GM19395 (cell line): ENCODE results near the gene SLC22A6.
"Not testable (repeated sequence)": the region's sequence is repeated elsewhere in the genome, so short reads cannot be mapped to it uniquely, and the experiment has no call there.

Experiments
- ATAC-seq: cut with Tn5 transposase; IDR thresholded peaks from one replicate; pipeline ENCODE4 v1.9.1; 2021; ENCODE audit warnings: mild to moderate bottlenecking, moderate library complexity; ENCODE audit not compliant: unreplicated experiment

The SLC22A6 gene

DNA sequence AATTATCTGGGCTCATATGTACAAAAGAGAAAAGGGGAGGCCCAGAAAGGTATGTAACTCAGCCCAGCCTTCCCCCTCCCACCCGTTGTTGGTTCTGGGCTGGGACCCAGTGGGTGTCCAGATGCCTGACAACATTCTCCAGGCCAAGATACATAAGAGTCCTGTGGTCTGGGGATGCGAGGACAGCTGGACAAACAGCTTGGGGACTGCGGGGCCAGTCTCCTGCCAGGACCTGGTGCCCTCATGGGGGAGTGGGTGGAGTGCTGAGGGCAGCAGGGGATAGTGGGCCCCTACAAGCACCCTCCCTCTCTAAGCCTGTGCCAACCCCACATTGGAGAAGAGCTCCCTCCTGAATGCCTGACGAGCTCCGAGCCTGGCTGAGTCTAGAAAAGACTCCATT is 3.5 kb upstream of the SLC22A6 start:
- ATAC-seq, result no peak

DNA sequence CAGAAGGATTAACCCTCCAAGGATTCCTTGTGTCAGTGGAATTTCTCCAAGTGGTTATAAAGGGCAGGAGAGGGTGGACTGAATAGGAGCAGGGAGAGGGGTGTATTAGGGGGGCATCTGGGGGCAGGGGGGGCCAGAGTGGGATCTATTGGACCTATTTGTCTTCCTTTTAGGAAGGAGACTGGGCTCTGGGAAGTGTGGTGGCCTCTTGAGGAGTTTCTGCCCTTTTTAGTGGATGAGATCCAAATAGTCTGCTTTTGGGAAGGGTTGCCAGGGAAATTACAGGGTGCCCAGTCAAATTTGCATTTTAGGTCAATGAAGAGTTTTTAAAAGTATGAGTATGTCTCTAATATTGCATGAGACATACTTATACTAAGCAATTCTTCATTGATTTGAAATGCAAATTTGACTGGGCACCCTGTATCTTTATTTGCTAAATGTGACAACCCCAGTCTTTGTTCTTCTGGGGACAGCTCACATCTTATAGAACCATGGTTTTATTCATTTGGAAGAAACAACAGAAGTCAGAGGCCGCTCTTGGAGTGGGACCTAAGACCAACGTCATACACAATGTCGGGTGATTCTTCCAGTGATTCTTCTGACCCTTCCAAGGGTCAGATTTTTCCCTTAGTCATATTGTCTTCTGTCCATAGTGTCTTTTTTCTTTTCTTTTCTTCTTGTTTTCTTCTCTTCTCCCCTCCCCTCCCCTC is 429 bp upstream of the SLC22A6 start:
- no peak for ATAC-seq

- no peak for ATAC-seq
Measured at GRCh38 chr11:62983536-62984199, 1.1 kb downstream of the SLC22A6 start.

- no peak for ATAC-seq
Measured at GRCh38 chr11:62981743-62982142, 3.0 kb downstream of the SLC22A6 start.

DNA sequence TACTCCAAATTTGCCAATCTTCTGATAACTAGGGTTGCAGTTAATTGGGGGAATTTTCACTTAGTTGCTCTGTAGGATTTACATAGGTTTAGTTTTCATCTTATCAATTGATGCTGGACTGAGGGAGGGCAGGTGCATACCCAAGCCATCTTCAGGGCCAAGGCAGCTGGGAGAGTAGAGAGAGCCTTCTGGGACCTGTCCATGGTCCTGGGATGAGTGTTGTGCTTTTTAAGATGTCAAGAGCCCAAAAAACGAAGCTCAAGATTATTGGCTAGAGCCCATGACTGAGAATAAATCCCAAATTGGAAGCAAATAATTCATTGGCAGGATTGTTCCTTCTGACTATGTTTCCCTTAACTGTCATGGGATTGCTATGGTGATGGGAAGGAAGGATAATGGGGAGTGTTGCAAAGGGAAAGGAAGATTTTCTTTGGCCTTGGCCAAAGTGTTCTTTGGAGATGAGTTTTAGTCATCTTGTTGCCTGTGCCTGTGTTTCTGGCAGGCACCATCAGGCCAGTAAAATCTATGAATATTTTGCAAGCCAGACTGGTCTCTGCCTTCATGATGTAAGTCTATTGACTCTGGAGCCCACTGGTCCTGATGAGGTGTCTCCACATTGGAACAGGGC is 4.5 kb downstream of the SLC22A6 start:
- ATAC-seq, result no peak

DNA sequence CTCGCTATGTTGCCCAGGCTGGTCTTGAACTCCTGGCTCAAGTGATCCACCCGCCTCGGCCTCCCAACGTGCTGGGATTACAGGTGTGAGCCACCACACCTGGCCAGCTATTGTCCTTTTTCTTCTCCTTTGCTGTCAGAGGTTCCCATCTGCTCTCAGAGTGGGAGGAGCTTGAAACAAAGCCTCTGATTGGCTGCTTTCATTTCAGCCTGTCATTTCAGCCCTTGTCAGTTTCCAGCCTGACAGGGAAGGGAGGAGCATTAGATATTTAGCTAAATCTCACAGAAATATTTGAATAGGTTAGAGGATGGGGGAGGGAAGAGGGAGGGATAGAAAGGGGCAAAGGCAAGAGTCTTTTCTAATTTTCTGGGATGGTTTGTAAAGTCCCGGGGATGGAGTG is 8.7 kb downstream of the SLC22A6 start:
- no peak for ATAC-seq

DNA sequence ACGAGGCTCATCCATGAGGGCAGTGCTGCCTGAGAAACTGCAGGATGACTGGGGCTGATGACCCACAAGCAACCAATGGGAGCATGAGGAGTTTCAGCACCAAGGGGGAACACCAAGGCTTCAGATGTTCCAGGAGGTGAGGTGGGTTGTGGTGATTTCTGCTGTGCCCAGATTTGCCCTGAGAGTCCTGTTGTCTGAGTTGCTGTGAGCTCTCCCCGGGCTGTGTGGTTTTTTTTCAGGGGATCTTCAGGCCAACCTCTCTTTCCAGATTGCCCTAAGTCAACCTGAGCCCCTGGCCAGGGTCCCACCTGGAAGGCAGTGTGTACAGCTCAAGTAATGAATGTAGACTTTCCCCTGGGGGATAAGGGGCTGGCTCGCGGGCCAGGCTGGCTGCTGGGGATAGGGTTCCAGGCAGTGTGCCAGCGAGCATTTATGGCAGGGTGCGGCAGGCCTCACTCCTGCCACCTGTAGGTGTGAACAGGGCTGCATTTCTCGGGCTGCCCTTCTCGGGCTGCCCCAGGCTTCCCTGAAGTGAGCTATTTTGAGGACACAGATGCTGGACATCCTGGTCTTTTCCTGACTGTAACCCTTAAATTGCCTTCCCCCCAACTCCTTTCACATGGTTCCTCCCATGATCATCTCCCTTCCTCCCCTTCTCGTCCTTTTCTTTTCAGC is 9.8 kb downstream of the SLC22A6 start:
- ATAC-seq, result no peak

DNA sequence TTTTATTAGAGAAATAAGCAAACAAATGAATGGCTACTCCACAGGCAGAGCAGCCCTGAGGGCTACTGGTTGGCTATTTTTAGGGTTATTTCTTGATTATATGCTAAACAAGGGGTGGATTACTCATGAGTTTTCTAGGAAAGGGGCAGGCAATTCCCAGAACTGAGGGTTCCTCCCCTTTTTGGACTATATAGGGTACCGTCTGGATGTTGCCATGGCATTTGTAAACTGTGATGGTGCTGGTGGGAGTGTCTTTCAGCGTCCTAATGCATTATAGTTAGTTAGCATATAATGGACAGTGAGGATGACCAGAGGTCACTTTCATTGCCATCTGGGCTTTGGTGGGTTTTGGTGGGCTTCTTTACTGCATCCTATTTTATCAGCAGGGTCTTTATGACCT is 19.2 kb downstream of the SLC22A6 start:
- ATAC-seq, result no peak

GRCh38 chr11:62962391-62962790 is 22.4 kb downstream of the SLC22A6 start:
- no peak for ATAC-seq

- ATAC-seq, result no peak
Measured at GRCh38 chr11:62961017-62961570, 23.7 kb downstream of the SLC22A6 start.

GRCh38 chr11:62959422-62959980 is 25.3 kb downstream of the SLC22A6 start:
- ATAC-seq, result no peak

DNA sequence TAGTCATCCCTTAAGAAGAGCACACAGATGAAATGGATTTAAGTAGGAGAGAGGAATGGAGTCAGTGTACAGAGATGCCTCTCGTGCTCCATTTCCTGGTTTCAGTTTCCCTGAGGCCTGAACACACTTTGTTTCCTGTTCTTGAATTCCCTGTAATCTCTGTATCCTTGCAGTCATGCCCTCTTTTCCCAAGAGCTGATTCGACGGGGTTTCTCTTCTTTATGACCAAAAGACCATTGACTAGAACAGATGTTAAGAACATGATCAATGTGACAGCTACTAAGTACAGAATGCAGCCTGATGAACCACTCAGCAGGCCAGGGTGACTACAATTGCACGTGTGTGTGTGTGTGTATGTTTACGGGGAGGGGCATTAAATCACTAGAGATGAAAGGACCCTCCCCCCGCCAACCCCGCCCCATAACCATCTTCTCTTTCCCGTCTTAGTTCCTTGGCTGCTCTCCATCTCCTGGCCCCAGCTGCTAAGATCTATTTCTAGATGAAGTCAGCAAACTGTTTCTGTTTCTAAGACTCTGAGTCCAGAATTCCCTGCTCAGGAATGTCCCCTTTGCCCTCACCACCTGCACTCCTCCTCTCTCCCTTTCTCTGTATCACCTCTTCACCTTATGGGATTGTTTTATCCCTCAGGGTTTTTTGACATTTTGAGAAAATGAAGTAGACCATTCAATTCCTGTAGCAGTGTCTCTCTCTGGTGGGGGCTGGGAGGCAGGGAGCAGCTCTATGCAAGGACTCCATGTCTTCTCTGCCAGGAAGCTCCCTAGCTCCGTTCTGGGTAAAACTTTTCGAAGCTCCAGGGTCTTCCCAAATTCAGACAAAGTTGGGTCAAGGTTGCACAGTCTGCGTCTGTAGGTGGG is 26.0 kb downstream of the SLC22A6 start:
- ATAC-seq, result no peak

DNA sequence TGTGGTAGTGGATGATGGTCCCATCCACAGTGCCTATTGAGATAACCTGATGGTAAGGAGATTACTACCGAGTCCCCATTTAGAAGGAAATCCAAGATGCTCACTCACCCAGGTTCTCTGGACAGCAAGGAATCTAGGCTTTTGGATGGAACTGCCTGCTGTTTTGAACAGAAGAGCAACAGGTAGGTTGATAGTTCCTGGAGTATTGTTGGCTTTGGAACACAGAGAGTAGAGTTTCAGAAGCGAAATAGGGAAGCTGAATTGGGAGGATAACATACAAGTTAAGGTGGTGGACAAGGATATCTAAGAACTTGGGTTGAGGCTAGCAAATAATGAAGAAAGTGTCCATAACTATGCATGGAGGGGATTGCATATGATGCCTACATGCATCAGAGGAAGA is 27.6 kb downstream of the SLC22A6 start:
- no peak for ATAC-seq

- ATAC-seq, result no peak
Measured at GRCh38 chr11:62954478-62954877, 30.3 kb downstream of the SLC22A6 start.

DNA sequence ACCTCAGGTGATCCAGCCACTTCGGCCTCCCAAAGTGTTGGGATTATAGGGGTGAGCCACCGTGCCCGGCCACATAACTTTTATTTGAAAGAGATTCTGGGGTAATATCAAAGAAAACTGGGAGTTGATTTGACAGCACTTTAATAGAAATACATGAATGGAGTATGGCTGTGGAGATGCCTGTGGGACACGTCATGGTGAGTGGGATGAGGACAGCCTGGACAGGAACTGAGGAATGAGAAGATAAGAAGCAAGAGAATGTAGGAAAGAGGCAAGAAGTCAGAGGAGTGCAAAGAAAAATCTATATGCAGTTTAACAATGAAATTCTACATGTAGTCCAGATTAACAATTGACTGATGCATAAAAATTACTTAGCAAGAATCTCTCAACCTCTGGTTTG is 31.0 kb downstream of the SLC22A6 start:
- ATAC-seq, result no peak

GRCh38 chr11:62948765-62949320 is 35.9 kb downstream of the SLC22A6 start:
- ATAC-seq, result no peak

- not testable (repeated sequence) for ATAC-seq
Measured at GRCh38 chr11:62945538-62945937, 39.2 kb downstream of the SLC22A6 start.

DNA sequence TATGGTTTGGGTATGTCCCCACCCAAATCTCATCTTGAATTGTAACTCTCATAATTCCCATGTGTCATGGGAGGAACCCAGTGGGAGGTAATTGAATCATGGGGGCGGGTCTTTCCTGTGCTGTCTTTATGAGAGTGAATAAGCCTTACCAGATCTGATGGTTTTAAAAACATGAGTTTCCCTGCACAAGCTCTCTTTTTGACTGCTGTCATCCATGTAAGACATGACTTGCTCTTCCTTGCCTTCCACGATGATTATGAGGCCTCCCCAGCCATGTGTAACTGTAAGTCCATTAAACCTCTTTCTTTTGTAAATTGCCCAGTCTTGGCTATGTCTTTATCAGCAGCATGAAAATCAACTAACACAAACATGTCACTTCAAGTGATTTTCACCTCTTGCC is 47.2 kb downstream of the SLC22A6 start:
- ATAC-seq, result not testable (repeated sequence)

DNA sequence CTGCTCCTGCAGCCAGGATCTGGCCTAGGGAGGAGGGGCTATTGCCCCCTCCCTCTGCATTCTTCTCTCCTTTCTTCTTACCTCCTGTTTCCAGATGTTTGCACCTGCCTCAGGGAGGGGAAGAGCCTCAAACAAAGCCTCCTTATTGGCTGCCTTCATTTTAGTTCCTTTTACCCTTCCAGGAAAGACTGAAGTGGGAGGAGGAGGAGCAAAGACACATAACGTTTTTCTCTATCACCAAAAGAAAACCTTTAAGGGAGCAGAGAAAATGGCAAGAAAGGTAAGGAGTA is 50.3 kb downstream of the SLC22A6 start:
- ATAC-seq, result no peak
